PFSK-1 (cell line): ENCODE data around the gene ESRRG.

Experiments
- POLR2AphosphoS5 ChIP-seq: IDR thresholded peaks from 2 replicates; pipeline ENCODE4 v1.6.1; 2012; ENCODE audit warnings: low read depth, mild to moderate bottlenecking, control low read depth, low read length, moderate library complexity
- TAF1 ChIP-seq: IDR thresholded peaks from 2 replicates; pipeline ENCODE4 v1.6.1; 2012; ENCODE audit warnings: low read length, control low read depth, borderline replicate concordance; ENCODE audit not compliant: insufficient read depth
- TF ChIP-seq, protein P1 (sequence below), 2 experiments: IDR thresholded peaks; 2 replicates each; pipeline versions ENCODE4 v1.6.1 to v1.8.0; 2011 to 2012; ENCODE audit warnings: low read depth in 2 of 2, low read length in 2 of 2, control low read depth in 1 of 2, inconsistent platforms in 1 of 2, mild to moderate bottlenecking in 1 of 2, moderate library complexity in 1 of 2; ENCODE audit not compliant: insufficient read depth in 1 of 2

DNA sequence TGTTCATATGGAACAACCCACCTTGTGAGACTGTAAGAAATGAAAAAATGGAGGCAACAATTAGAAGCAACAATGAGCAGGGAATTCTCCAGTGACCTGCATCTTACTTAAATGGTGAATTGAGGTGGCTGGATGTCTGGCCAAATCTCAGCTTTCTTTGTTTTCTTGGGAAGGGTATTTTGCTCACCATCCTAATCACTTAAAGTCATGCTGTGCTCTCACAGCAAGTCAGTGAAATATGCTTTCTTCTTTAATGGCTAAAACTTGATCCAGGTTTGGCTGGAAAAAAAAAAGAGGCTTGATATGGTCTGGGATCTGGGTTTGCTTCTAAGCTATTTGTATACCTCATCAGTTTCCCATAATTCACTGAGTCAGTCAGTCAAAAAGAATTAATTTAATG is 124.8 kb downstream of the ESRRG start:
- TF ChIP-seq, protein P1, sequence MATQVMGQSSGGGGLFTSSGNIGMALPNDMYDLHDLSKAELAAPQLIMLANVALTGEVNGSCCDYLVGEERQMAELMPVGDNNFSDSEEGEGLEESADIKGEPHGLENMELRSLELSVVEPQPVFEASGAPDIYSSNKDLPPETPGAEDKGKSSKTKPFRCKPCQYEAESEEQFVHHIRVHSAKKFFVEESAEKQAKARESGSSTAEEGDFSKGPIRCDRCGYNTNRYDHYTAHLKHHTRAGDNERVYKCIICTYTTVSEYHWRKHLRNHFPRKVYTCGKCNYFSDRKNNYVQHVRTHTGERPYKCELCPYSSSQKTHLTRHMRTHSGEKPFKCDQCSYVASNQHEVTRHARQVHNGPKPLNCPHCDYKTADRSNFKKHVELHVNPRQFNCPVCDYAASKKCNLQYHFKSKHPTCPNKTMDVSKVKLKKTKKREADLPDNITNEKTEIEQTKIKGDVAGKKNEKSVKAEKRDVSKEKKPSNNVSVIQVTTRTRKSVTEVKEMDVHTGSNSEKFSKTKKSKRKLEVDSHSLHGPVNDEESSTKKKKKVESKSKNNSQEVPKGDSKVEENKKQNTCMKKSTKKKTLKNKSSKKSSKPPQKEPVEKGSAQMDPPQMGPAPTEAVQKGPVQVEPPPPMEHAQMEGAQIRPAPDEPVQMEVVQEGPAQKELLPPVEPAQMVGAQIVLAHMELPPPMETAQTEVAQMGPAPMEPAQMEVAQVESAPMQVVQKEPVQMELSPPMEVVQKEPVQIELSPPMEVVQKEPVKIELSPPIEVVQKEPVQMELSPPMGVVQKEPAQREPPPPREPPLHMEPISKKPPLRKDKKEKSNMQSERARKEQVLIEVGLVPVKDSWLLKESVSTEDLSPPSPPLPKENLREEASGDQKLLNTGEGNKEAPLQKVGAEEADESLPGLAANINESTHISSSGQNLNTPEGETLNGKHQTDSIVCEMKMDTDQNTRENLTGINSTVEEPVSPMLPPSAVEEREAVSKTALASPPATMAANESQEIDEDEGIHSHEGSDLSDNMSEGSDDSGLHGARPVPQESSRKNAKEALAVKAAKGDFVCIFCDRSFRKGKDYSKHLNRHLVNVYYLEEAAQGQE (IDR thresholded peaks at IDR 0.05; ENCODE audit: insufficient read depth in 1 of 2, low read depth in 2 of 2, low read length in 2 of 2) = no peak
- TF ChIP-seq POLR2AphosphoS5 = no peak
- no peak for TF ChIP-seq TAF1
